Neural cell (in vitro differentiated cells): Measurements from ENCODE around the gene PDF. TPM values are rescaled to one million over a fixed set of nuclear protein-coding genes. Genes with fewer than 3 reads are reported as not detected.

Experiments used
- H2AFZ ChIP-seq: fragments of 200-600, 300-800 bp; sonication (generic), shearing (Covaris generic); 2 replicates; pipeline ENCODE4 v1.6.0; 2014; ENCODE audit warnings: low read depth, mild to moderate bottlenecking, antibody characterized with exemption, low read length, moderate library complexity
- H3F3A ChIP-seq: fragments of 200-600 bp; shearing (Covaris generic); 2 replicates; pipeline ENCODE4 v1.6.1; 2016; ENCODE audit warnings: mild to moderate bottlenecking, moderate library complexity, mixed read lengths, antibody characterized with exemption, low read length; ENCODE audit not compliant: insufficient read depth, poor library complexity, severe bottlenecking
- H3K27ac ChIP-seq: fragments of 200-600, 300-800 bp; sonication (generic), shearing (Covaris generic); 2 replicates; pipeline ENCODE4 v1.5.1; 2014; ENCODE audit warnings: mild to moderate bottlenecking, low read length, moderate library complexity
- H3K27me3 ChIP-seq: fragments of 300-800, 200-600 bp; sonication (generic), shearing (Covaris generic); 2 replicates; pipeline ENCODE4 v1.6.0; 2014; ENCODE audit warnings: mild to moderate bottlenecking, low read depth, low read length, moderate library complexity; ENCODE audit not compliant: insufficient read depth
- H3K36me3 ChIP-seq: fragments of 300-800, 200-600 bp; sonication (generic), shearing (Covaris generic); 2 replicates; pipeline ENCODE4 v1.5.1; 2014; ENCODE audit warnings: mild to moderate bottlenecking, antibody characterized with exemption, low read length, moderate library complexity; ENCODE audit not compliant: insufficient read depth
- H3K4me2 ChIP-seq: fragments of 300-800, 200-600 bp; sonication (generic), shearing (Covaris generic); 2 replicates; pipeline ENCODE4 v1.6.0; 2014; ENCODE audit warnings: mild to moderate bottlenecking, low read length
- H3K4me3 ChIP-seq: fragments of 300-800, 200-600 bp; sonication (generic), shearing (Covaris generic); 2 replicates; pipeline ENCODE4 v1.5.1; 2014; ENCODE audit warnings: mild to moderate bottlenecking, low read length, moderate library complexity
- H3K79me2 ChIP-seq: fragments of 200-600 bp; shearing (Covaris generic); replicated peaks from 2 replicates; pipeline ENCODE4 v1.6.0; 2014; ENCODE audit warnings: mild to moderate bottlenecking, low read length, moderate library complexity; ENCODE audit not compliant: insufficient read depth
- H3K9ac ChIP-seq: fragments of 300-800, 200-600 bp; sonication (generic), shearing (Covaris generic); 2 replicates; pipeline ENCODE4 v1.6.1; 2016; ENCODE audit warnings: mild to moderate bottlenecking, low read length, mixed read lengths
- H3K9me2 ChIP-seq: fragments of 200-600 bp; shearing (Covaris generic); 2 replicates; pipeline ENCODE4 v1.6.1; 2016; ENCODE audit warnings: mild to moderate bottlenecking, low read length, mixed read lengths; ENCODE audit not compliant: insufficient read depth
- H3K9me3 ChIP-seq: fragments of 200-600, 300-800 bp; sonication (generic), shearing (Covaris generic); 2 replicates; pipeline ENCODE4 v1.6.1; 2016; ENCODE audit warnings: mild to moderate bottlenecking, mixed run types, low read length, moderate library complexity, mixed read lengths
- H4K20me1 ChIP-seq: fragments of 200-600 bp; shearing (Covaris generic); 2 replicates; pipeline ENCODE4 v1.6.1; 2016; ENCODE audit warnings: mild to moderate bottlenecking, mixed run types; ENCODE audit not compliant: insufficient read depth
- EP300 ChIP-seq: fragments of 450-650 bp; conservative IDR thresholded peaks from 2 replicates; pipeline ENCODE4 v1.6.1; 2014; ENCODE audit warnings: antibody characterized with exemption, mild to moderate bottlenecking, moderate library complexity; ENCODE audit not compliant: poor library complexity, severe bottlenecking
- EZH2 ChIP-seq: fragments of 200-600, 300-800 bp; shearing (Covaris generic), sonication (generic); IDR thresholded peaks from 2 replicates; pipeline ENCODE4 v1.6.1; 2014; ENCODE audit warnings: antibody characterized with exemption, low read length, borderline replicate concordance, mild to moderate bottlenecking; ENCODE audit not compliant: insufficient read depth, poor library complexity, severe bottlenecking
- MXI1 ChIP-seq: fragments of 450-650 bp; conservative IDR thresholded peaks from 2 replicates; pipeline ENCODE4 v1.6.1; 2014; ENCODE audit warnings: antibody characterized with exemption, mild to moderate bottlenecking; ENCODE audit not compliant: poor library complexity, severe bottlenecking
- POLR2AphosphoS5 ChIP-seq: IDR thresholded peaks from 2 replicates; pipeline ENCODE4 v1.6.1; 2012
- RAD21 ChIP-seq: fragments of 450-650 bp; conservative IDR thresholded peaks from 2 replicates; pipeline ENCODE4 v1.6.1; 2014; ENCODE audit warnings: antibody characterized with exemption, mild to moderate bottlenecking, moderate library complexity
- SMC3 ChIP-seq: fragments of 450-650 bp; conservative IDR thresholded peaks from 2 replicates; pipeline ENCODE4 v1.6.1; 2014; ENCODE audit warnings: antibody characterized with exemption, mild to moderate bottlenecking, moderate library complexity; ENCODE audit not compliant: poor library complexity
- polyA plus RNA-seq: library from polyadenylated mRNA; depleted of rRNA; stranded (reverse); fragments of >200 nt; gene quantifications from 2 replicates; pipeline ENCODE4 v1.2.3, GENCODE V29; 2014
- TF ChIP-seq, protein P1 (sequence below): IDR thresholded peaks from 2 replicates; pipeline ENCODE4 v1.6.1; 2012; ENCODE audit warnings: borderline replicate concordance
- TF ChIP-seq, protein P2 (sequence below): fragments of 450-650 bp; IDR thresholded peaks from 2 replicates; pipeline ENCODE4 v1.5.1; 2014; ENCODE audit warnings: antibody characterized with exemption, mild to moderate bottlenecking, moderate library complexity; ENCODE audit not compliant: poor library complexity, severe bottlenecking

Gene PDF
- polyA plus RNA-seq, 1 donor from 2014 or later: 5.1 TPM

- Histone ChIP-seq H3K36me3 (peaks cover 4% of the 10 kb centered on the region), H3K9me3 (no peaks in the 10 kb centered on the region), H3K4me2 (no peak overlapping the region), H3F3A (no peaks in the 10 kb centered on the region), H3K27ac (no peak overlapping the region), H3K27me3 (no peaks in the 10 kb centered on the region), H3K9me2 (no peaks in the 10 kb centered on the region), H3K9ac (no peak overlapping the region), H3K4me3 (no peak overlapping the region), H4K20me1 (no peaks in the 10 kb centered on the region), H2AFZ (no peak overlapping the region), H3K79me2 (no peaks in the 10 kb centered on the region)
- TF ChIP-seq, protein P1, sequence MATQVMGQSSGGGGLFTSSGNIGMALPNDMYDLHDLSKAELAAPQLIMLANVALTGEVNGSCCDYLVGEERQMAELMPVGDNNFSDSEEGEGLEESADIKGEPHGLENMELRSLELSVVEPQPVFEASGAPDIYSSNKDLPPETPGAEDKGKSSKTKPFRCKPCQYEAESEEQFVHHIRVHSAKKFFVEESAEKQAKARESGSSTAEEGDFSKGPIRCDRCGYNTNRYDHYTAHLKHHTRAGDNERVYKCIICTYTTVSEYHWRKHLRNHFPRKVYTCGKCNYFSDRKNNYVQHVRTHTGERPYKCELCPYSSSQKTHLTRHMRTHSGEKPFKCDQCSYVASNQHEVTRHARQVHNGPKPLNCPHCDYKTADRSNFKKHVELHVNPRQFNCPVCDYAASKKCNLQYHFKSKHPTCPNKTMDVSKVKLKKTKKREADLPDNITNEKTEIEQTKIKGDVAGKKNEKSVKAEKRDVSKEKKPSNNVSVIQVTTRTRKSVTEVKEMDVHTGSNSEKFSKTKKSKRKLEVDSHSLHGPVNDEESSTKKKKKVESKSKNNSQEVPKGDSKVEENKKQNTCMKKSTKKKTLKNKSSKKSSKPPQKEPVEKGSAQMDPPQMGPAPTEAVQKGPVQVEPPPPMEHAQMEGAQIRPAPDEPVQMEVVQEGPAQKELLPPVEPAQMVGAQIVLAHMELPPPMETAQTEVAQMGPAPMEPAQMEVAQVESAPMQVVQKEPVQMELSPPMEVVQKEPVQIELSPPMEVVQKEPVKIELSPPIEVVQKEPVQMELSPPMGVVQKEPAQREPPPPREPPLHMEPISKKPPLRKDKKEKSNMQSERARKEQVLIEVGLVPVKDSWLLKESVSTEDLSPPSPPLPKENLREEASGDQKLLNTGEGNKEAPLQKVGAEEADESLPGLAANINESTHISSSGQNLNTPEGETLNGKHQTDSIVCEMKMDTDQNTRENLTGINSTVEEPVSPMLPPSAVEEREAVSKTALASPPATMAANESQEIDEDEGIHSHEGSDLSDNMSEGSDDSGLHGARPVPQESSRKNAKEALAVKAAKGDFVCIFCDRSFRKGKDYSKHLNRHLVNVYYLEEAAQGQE: no peak
- TF ChIP-seq MXI1 (no peak), POLR2AphosphoS5 (no peak), SMC3 (no peak), RAD21 (no peak), EZH2 (no peak)
- TF ChIP-seq, protein P2, sequence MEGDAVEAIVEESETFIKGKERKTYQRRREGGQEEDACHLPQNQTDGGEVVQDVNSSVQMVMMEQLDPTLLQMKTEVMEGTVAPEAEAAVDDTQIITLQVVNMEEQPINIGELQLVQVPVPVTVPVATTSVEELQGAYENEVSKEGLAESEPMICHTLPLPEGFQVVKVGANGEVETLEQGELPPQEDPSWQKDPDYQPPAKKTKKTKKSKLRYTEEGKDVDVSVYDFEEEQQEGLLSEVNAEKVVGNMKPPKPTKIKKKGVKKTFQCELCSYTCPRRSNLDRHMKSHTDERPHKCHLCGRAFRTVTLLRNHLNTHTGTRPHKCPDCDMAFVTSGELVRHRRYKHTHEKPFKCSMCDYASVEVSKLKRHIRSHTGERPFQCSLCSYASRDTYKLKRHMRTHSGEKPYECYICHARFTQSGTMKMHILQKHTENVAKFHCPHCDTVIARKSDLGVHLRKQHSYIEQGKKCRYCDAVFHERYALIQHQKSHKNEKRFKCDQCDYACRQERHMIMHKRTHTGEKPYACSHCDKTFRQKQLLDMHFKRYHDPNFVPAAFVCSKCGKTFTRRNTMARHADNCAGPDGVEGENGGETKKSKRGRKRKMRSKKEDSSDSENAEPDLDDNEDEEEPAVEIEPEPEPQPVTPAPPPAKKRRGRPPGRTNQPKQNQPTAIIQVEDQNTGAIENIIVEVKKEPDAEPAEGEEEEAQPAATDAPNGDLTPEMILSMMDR: no peak
These were observed 37.6 kb upstream of the PDF start for GRCh38 chr16:69367980-69368379.

- Histone ChIP-seq H3K36me3 (peaks cover 7% of the 10 kb centered on the region), H3K27ac (no peak overlapping the region)
These were observed 36.0 kb upstream of the PDF start for GRCh38 chr16:69366431-69366830.

More at GRCh38 chr16:69366431-69366830, 36.0 kb upstream of the PDF start:
- Histone ChIP-seq H3K27me3 (no peaks in the 10 kb centered on the region), H3K9ac (no peak overlapping the region), H3F3A (no peaks in the 10 kb centered on the region), H3K9me3 (no peaks in the 10 kb centered on the region), H3K4me3 (no peak overlapping the region), H2AFZ (no peak overlapping the region), H3K9me2 (no peaks in the 10 kb centered on the region), H3K79me2 (no peaks in the 10 kb centered on the region), H3K4me2 (no peak overlapping the region), H4K20me1 (no peaks in the 10 kb centered on the region)
- no peak for TF ChIP-seq RAD21
- no peak for TF ChIP-seq EP300
- TF ChIP-seq, protein P2: no peak
- TF ChIP-seq SMC3: no peak
- no peak for TF ChIP-seq EZH2
- no peak for TF ChIP-seq POLR2AphosphoS5
